Measurements from ENCODE around the gene ZBTB5.
"Not testable (repeated sequence)": the region's sequence is repeated elsewhere in the genome, so short reads cannot be mapped to it uniquely, and the experiment has no call there.

DNA sequence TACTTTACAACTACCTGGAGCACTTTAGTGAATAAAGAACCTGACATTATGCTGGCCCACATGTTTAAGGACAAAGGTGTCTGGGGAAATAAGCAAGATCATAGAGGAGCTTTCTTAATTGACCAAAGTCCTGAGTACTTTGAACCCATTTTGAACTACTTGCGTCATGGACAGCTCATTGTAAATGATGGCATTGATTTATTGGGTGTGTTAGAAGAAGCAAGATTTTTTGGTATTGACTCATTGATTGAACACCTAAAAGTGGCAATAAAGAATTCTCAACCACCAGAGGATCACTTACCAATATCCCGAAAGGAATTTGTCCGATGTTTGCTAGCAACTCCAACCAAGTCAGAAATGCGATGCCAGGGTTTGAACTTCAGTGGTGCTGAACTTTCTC lies 12.2 kb upstream of the ZBTB5 start:
- TF ChIP-seq, protein P1, sequence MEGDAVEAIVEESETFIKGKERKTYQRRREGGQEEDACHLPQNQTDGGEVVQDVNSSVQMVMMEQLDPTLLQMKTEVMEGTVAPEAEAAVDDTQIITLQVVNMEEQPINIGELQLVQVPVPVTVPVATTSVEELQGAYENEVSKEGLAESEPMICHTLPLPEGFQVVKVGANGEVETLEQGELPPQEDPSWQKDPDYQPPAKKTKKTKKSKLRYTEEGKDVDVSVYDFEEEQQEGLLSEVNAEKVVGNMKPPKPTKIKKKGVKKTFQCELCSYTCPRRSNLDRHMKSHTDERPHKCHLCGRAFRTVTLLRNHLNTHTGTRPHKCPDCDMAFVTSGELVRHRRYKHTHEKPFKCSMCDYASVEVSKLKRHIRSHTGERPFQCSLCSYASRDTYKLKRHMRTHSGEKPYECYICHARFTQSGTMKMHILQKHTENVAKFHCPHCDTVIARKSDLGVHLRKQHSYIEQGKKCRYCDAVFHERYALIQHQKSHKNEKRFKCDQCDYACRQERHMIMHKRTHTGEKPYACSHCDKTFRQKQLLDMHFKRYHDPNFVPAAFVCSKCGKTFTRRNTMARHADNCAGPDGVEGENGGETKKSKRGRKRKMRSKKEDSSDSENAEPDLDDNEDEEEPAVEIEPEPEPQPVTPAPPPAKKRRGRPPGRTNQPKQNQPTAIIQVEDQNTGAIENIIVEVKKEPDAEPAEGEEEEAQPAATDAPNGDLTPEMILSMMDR (IDR thresholded peaks at IDR 0.05; ENCODE audit: insufficient read depth, low read length, poor library complexity, severe bottlenecking), result not testable (repeated sequence)
- not testable (repeated sequence) for TF ChIP-seq EZH2phosphoT487 (conservative IDR thresholded peaks at IDR 0.05; ENCODE audit: low read length)
